GM23248 (cell line): ENCODE measurements around the gene ADORA1.

Source experiments
- EZH2 ChIP-seq: fragments of 200-600 bp; sonication (generic); IDR thresholded peaks from 2 replicates; pipeline ENCODE4 v1.6.1; 2018; ENCODE audit warnings: antibody characterized with exemption, mild to moderate bottlenecking; ENCODE audit not compliant: insufficient read depth, poor library complexity, severe bottlenecking
- EZH2phosphoT487 ChIP-seq: fragments of 200-600 bp; sonication (generic); IDR thresholded peaks from 2 replicates; pipeline ENCODE4 v1.6.1; 2018; ENCODE audit warnings: antibody characterized with exemption, moderate library complexity, mild to moderate bottlenecking, low read depth; ENCODE audit not compliant: insufficient read depth

GRCh38 chr1:203185061-203185461, 57.5 kb downstream of the ADORA1 start:
- TF ChIP-seq EZH2phosphoT487, result no peak
- no peak for TF ChIP-seq EZH2
